Spleen (tissue), 7 donors: Measurements from ENCODE around the gene SPON1.

ENCODE experiments used
- CTCF ChIP-seq, 11 experiments: fragments of 200-600 bp in 7 of 11; fragments of 450-650 bp in 4 of 11; sonication (generic) in 4 of 11; IDR thresholded peaks in 8 of 11; conservative IDR thresholded peaks in 3 of 11; 1 replicate in 7 of 11; 2 replicates in 4 of 11; pipeline versions ENCODE4 v1.4.0 to v1.8.0; 2016 to 2021; ENCODE audit warnings: antibody characterized with exemption in 11 of 11, inconsistent platforms in 4 of 11, mild to moderate bottlenecking in 1 of 11
- POLR2A ChIP-seq, 3 donors: fragments of 450-650 bp; IDR thresholded peaks; one replicate each; pipeline ENCODE4 v1.5.1; 2017; ENCODE audit warnings: antibody characterized with exemption in 3 of 3, mild to moderate bottlenecking in 1 of 3
- donor health status: DM: no; HTN: no; CAD: no; lungs with moderate emphysema.
- donor health status: DM: no; HTN: no; CAD: no.
- donor health status: DM: no; HTN: no; CAD: no.

DNA sequence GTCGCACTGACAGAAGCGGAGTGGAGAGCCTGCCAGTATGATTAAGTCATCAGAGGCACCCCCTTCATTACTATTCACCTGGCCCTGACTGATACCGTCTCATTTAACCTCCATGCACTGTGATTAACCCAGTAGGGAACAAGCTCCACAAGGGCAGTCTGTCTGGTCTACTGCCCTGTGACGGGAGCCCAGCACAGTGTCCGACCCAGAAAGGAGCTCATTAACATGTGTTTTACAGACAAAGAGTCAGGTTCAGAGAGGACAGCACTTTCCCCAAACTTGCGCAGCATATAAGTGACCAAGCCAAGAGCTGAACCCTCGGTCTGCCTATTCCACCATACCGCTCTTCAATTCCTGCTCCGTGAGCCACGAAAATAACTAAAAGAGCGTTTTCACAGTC lies 266.9 kb downstream of the SPON1 start:
- no peak for TF ChIP-seq CTCF (IDR thresholded peaks at IDR 0.05 in 8 of 11, conservative IDR thresholded peaks at IDR 0.05 in 3 of 11)
- no peak for TF ChIP-seq POLR2A (IDR thresholded peaks at IDR 0.05)
